CD14-positive monocyte (primary cell): Measurements from ENCODE around the gene SYNDIG1. TPM values are rescaled to one million over a fixed set of nuclear protein-coding genes. Genes with fewer than 3 reads are reported as not detected.

ENCODE experiments used
- DNase-seq, 3 donors: peaks; one replicate each; pipeline ENCODE4 v3.0.0-alpha.2; 2011 to 2022
- H2AFZ ChIP-seq: 2 replicates; pipeline ENCODE4 v1.6.0; 2012; ENCODE audit warnings: mild to moderate bottlenecking, low read depth, low read length, inconsistent platforms; ENCODE audit not compliant: insufficient read depth, poor library complexity, severe bottlenecking
- H3K27ac ChIP-seq, 2 donors: 1 replicate in 1 of 2; 2 replicates in 1 of 2; pipeline ENCODE4 v1.5.1; 2012 to 2013; ENCODE audit warnings: low read length in 2 of 2, control low read depth in 1 of 2, inconsistent platforms in 1 of 2, low read depth in 1 of 2, mild to moderate bottlenecking in 1 of 2
- H3K27me3 ChIP-seq, 2 donors: one replicate each; pipeline versions ENCODE4 v1.6.0 to v1.6.1; 2011 to 2013; ENCODE audit warnings: low read length in 2 of 2; ENCODE audit not compliant: control insufficient read depth in 2 of 2, insufficient read depth in 2 of 2
- H3K36me3 ChIP-seq, 2 donors: replicated peaks in 1 of 2; 1 replicate in 1 of 2; 2 replicates in 1 of 2; pipeline versions ENCODE4 v1.5.1 to v1.6.1; 2012 to 2013; ENCODE audit warnings: low read length in 2 of 2, control low read depth in 1 of 2, inconsistent platforms in 1 of 2, mild to moderate bottlenecking in 1 of 2; ENCODE audit not compliant: insufficient read depth in 2 of 2, control insufficient read depth in 1 of 2
- H3K4me1 ChIP-seq, 2 donors: 1 replicate in 1 of 2; 2 replicates in 1 of 2; pipeline versions ENCODE4 v1.5.1 to v1.6.1; 2012 to 2013; ENCODE audit warnings: low read length in 2 of 2, control low read depth in 1 of 2, inconsistent platforms in 1 of 2, mild to moderate bottlenecking in 1 of 2, moderate library complexity in 1 of 2; ENCODE audit not compliant: insufficient read depth in 2 of 2, control insufficient read depth in 1 of 2
- H3K4me2 ChIP-seq: replicated peaks from 2 replicates; pipeline ENCODE3; 2012; ENCODE audit warnings: low read length, moderate library complexity, mild to moderate bottlenecking; ENCODE audit not compliant: poor library complexity, severe bottlenecking; ENCODE audit errors: extremely low read depth
- H3K4me3 ChIP-seq, 3 experiments: fragments of 200-600 bp in 1 of 3; sonication (generic) in 1 of 3; replicated peaks in 1 of 3; 1 replicate in 2 of 3; 2 replicates in 1 of 3; pipeline ENCODE4 v1.5.1; 2011 to 2013; ENCODE audit warnings: low read length in 3 of 3, mild to moderate bottlenecking in 3 of 3, control low read depth in 2 of 3, low read depth in 2 of 3, inconsistent platforms in 1 of 3, moderate library complexity in 1 of 3
- H3K79me2 ChIP-seq: 2 replicates; pipeline ENCODE4 v1.6.0; 2012; ENCODE audit warnings: mild to moderate bottlenecking, control low read depth, inconsistent platforms, low read length, moderate library complexity; ENCODE audit not compliant: insufficient read depth
- H3K9ac ChIP-seq: 2 replicates; pipeline ENCODE4 v1.6.0; 2017; ENCODE audit warnings: low read length, mild to moderate bottlenecking; ENCODE audit not compliant: insufficient read depth, poor library complexity, severe bottlenecking
- H3K9me3 ChIP-seq, 2 donors: replicated peaks in 1 of 2; 1 replicate in 1 of 2; 2 replicates in 1 of 2; pipeline versions ENCODE4 v1.5.1 to v1.6.1; 2012 to 2013; ENCODE audit warnings: low read length in 2 of 2, control low read depth in 1 of 2; ENCODE audit not compliant: control insufficient read depth in 1 of 2, insufficient read depth in 1 of 2
- H4K20me1 ChIP-seq: 2 replicates; pipeline ENCODE4 v1.6.0; 2012; ENCODE audit warnings: mild to moderate bottlenecking, low read length, control low read depth, moderate library complexity; ENCODE audit not compliant: insufficient read depth
- H3K27ac Mint-ChIP-seq, 7 donors: one replicate each; pipeline ENCODE4 v1.8.0; 2020; ENCODE audit warnings: mild to moderate bottlenecking in 7 of 7, mixed read lengths in 7 of 7, moderate library complexity in 6 of 7, inconsistent platforms in 2 of 7
- H3K27me3 Mint-ChIP-seq, 3 donors: one replicate each; pipeline ENCODE4 v1.8.0; 2021 to 2022; ENCODE audit warnings: low read depth in 3 of 3, mild to moderate bottlenecking in 3 of 3, mixed read lengths in 3 of 3, moderate library complexity in 3 of 3, inconsistent platforms in 1 of 3
- H3K36me3 Mint-ChIP-seq, 2 donors: one replicate each; pipeline ENCODE4 v1.8.0; 2020; ENCODE audit warnings: mixed read lengths in 2 of 2, inconsistent platforms in 1 of 2, mild to moderate bottlenecking in 1 of 2
- H3K4me1 Mint-ChIP-seq: one replicate; pipeline ENCODE4 v1.8.0; 2020; ENCODE audit warnings: mild to moderate bottlenecking, mixed read lengths
- H3K4me3 Mint-ChIP-seq, 2 donors: one replicate each; pipeline ENCODE4 v1.8.0; 2020; ENCODE audit warnings: mild to moderate bottlenecking in 2 of 2, mixed read lengths in 2 of 2, moderate library complexity in 1 of 2
- H3K9me3 Mint-ChIP-seq, 7 donors: one replicate each; pipeline ENCODE4 v1.8.0; 2020 to 2022; ENCODE audit warnings: mixed read lengths in 7 of 7, mild to moderate bottlenecking in 6 of 7, moderate library complexity in 6 of 7, inconsistent platforms in 2 of 7
- WGBS: methylation state at CpG from one replicate; pipeline ENCODE4 v1.1.5; 2013; ENCODE audit warnings: missing lambda C conversion rate; ENCODE audit not compliant: insufficient coverage; 5-methylcytosine and 5-hydroxymethylcytosine counted together
- intact Hi-C, 2 donors: fragments of 100-400 bp; cut with micrococcal nuclease; formaldehyde crosslinking; loops; one replicate each; pipeline versions ENCODE4 v1.15.0 to v1.15.1; 2023
- polyA plus RNA-seq, 3 donors: library from polyadenylated mRNA; depleted of rRNA in 1 of 3; unstranded in 2 of 3; stranded (reverse) in 1 of 3; fragments of 300-500 nt in 2 of 3; fragments of >200 nt in 1 of 3; fragmentation: Illumina TruSeq in 2 of 3; gene quantifications; 1 replicate in 2 of 3; 2 replicates in 1 of 3; pipeline ENCODE4 v1.2.3, GENCODE V29; 2012 to 2021
- TF ChIP-seq, protein P1 (sequence below): fragments of 200-600 bp; IDR thresholded peaks from one replicate; pipeline ENCODE4 v1.8.0; 2022; ENCODE audit warnings: antibody characterized with exemption, mild to moderate bottlenecking

Gene SYNDIG1
- polyA plus RNA-seq, 3 donors = not detected

DNA sequence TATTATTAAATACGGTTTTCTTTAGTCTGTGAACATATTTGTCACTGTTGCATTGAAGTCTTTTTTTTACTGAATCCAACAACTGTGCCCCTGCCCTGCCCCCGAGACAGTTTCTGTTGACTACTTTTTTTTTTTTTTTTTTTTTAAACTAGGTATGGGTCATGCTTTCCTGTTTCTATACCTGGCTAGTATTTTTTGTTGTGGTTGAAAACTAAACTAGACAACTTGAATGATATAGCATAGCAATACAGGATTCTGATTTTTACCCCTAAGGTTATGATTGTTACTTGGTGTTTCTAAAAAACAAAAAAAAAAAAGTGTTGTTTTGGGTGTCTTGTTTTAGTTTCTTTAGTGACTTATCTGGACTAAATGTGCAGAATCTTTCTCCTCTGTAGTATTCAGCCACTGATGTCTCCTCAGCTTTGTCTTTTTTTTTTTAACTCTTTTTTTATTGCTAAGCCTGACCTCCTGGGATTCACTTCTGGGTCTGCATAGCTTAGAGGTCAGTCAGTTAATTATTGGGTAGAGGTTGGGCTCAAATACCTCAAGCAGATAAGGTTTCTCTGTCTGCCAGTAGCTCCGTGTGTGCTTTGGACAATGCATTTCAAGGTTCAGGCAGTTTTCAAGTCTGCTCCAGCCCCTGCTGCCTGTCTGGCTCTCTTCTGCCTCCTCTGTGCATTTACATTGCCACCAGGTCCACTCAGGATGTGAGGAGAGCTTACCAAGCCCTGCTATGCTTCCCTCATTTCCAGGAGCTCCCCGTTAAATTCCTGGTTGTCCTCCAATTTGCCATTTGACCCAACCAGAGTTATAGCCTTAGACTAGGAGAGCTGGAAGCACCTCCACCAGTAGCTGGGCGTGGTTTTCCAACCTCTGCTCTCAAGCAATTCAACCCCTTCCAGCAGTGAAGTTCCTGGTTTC lies 91.4 kb downstream of the SYNDIG1 start:
- no peaks in the 10 kb centered on the region for H3K36me3 Mint-ChIP-seq
- H3K27ac Mint-ChIP-seq = no peak overlapping the region
- DNase-seq = no peak
- no peak overlapping the region for H3K4me3 ChIP-seq
- TF ChIP-seq, protein P1, sequence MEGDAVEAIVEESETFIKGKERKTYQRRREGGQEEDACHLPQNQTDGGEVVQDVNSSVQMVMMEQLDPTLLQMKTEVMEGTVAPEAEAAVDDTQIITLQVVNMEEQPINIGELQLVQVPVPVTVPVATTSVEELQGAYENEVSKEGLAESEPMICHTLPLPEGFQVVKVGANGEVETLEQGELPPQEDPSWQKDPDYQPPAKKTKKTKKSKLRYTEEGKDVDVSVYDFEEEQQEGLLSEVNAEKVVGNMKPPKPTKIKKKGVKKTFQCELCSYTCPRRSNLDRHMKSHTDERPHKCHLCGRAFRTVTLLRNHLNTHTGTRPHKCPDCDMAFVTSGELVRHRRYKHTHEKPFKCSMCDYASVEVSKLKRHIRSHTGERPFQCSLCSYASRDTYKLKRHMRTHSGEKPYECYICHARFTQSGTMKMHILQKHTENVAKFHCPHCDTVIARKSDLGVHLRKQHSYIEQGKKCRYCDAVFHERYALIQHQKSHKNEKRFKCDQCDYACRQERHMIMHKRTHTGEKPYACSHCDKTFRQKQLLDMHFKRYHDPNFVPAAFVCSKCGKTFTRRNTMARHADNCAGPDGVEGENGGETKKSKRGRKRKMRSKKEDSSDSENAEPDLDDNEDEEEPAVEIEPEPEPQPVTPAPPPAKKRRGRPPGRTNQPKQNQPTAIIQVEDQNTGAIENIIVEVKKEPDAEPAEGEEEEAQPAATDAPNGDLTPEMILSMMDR = no peak
- no peaks in the 10 kb centered on the region for H3K4me1 Mint-ChIP-seq
- H3K9me3 ChIP-seq = peaks cover 24 to 30% of the 10 kb centered on the region in 2 donors
- no peaks in the 10 kb centered on the region for H3K4me1 ChIP-seq
- intact Hi-C loops = no loop called here
- WGBS = 100% methylated on average over 1 of the region's 5 CpGs
- no peaks in the 10 kb centered on the region for H3K79me2 ChIP-seq
- H4K20me1 ChIP-seq = no peaks in the 10 kb centered on the region
- no peak overlapping the region for H3K27ac ChIP-seq
- H3K9ac ChIP-seq = no peak overlapping the region
- no peaks in the 10 kb centered on the region for H3K36me3 ChIP-seq
- H3K9me3 Mint-ChIP-seq = peaks cover 14 to 34% (median 22%) of the 10 kb centered on the region in 7 donors
- no peak overlapping the region for H2AFZ ChIP-seq
- no peak overlapping the region for H3K4me2 ChIP-seq
- peaks cover 0 to 3% (median 0%) of the 10 kb centered on the region in 3 donors for H3K27me3 Mint-ChIP-seq
- no peaks in the 10 kb centered on the region for H3K27me3 ChIP-seq
- no peak overlapping the region for H3K4me3 Mint-ChIP-seq

DNA sequence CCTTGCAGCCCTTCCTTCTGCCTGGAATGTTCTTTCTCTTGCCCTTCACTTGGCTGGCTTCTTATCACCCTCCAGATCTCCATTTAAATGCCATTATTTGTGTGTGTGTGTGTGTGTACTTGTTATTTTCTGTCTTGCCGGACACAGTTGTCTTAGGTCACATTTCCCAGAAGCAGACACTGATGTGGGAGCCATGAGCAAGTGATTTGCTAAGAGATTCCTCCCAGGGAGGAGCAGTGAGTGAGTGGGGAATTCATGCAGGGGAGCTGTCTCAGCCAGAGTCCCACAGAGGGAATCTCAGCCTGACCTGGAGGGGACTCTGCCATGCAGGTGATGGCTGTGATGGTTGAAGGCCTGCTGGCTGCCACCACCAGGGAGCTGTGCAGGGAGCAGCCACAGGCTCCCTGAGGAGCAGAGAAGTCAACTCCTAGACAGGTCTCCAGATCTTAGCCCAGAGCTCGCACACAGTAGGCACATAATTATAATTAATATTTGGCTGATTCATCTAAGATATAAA lies 96.5 kb downstream of the SYNDIG1 start:
- no peak for DNase-seq
- Mint-ChIP-seq H3K27me3 (peaks cover 0 to 6% (median 0%) of the 10 kb centered on the region in 3 donors), H3K9me3 (peaks cover 4 to 24% (median 16%) of the 10 kb centered on the region in 7 donors), H3K4me3 (no peak overlapping the region), H3K4me1 (no peaks in the 10 kb centered on the region), H3K27ac (no peak overlapping the region), H3K36me3 (no peaks in the 10 kb centered on the region)
- H3K79me2 ChIP-seq = no peaks in the 10 kb centered on the region
- H3K27me3 ChIP-seq = no peaks in the 10 kb centered on the region
- no peak overlapping the region for H3K9ac ChIP-seq
- no peak overlapping the region for H3K27ac ChIP-seq
- no CpG with 5 or more reads among the region's 2 CpGs for WGBS
- TF ChIP-seq, protein P1 = no peak
- H3K9me3 ChIP-seq = peaks cover 13 to 36% of the 10 kb centered on the region in 2 donors
- no peaks in the 10 kb centered on the region for H4K20me1 ChIP-seq
- intact Hi-C loops = no loop called here
- H3K4me3 ChIP-seq = no peak overlapping the region
- H3K36me3 ChIP-seq = no peaks in the 10 kb centered on the region
- no peaks in the 10 kb centered on the region for H3K4me1 ChIP-seq
- H2AFZ ChIP-seq = no peak overlapping the region
- no peak overlapping the region for H3K4me2 ChIP-seq
